NB4 (cell line): ENCODE results near the gene LGALS7.

Experiments used
- POLR2A ChIP-seq: IDR thresholded peaks from 2 replicates; pipeline ENCODE4 v1.6.1; 2011; ENCODE audit warnings: mild to moderate bottlenecking; ENCODE audit not compliant: insufficient read length; ENCODE audit errors: extremely low read depth
- TF ChIP-seq, protein P1 (sequence below): IDR thresholded peaks from one replicate; pipeline ENCODE4 v1.5.1; 2012; ENCODE audit warnings: low read depth, low read length
- TF ChIP-seq, protein P2 (sequence below): IDR thresholded peaks from 2 replicates; pipeline ENCODE4 v1.6.1; 2011; ENCODE audit warnings: low read depth, low read length

GRCh38 chr19:38725469-38726283 is 47.6 kb downstream of the LGALS7 start:
- TF ChIP-seq, protein P1, sequence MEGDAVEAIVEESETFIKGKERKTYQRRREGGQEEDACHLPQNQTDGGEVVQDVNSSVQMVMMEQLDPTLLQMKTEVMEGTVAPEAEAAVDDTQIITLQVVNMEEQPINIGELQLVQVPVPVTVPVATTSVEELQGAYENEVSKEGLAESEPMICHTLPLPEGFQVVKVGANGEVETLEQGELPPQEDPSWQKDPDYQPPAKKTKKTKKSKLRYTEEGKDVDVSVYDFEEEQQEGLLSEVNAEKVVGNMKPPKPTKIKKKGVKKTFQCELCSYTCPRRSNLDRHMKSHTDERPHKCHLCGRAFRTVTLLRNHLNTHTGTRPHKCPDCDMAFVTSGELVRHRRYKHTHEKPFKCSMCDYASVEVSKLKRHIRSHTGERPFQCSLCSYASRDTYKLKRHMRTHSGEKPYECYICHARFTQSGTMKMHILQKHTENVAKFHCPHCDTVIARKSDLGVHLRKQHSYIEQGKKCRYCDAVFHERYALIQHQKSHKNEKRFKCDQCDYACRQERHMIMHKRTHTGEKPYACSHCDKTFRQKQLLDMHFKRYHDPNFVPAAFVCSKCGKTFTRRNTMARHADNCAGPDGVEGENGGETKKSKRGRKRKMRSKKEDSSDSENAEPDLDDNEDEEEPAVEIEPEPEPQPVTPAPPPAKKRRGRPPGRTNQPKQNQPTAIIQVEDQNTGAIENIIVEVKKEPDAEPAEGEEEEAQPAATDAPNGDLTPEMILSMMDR: no peak
- TF ChIP-seq, protein P2, sequence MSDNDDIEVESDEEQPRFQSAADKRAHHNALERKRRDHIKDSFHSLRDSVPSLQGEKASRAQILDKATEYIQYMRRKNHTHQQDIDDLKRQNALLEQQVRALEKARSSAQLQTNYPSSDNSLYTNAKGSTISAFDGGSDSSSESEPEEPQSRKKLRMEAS: no peak
- TF ChIP-seq POLR2A: no peak
